Ascending aorta (tissue), 2 donors: ENCODE data around the gene SOX30. TPM values are rescaled to one million over a fixed set of nuclear protein-coding genes. Genes with fewer than 3 reads are reported as not detected.

Source experiments
- DNase-seq, 2 donors: peaks; one replicate each; pipeline ENCODE4 v3.0.0-alpha.2; 2019; ENCODE audit warnings: low spot score in 2 of 2
- H3K27ac ChIP-seq, 2 donors: fragments of 200-600 bp; sonication (generic); one replicate each; pipeline ENCODE4 v1.5.1; 2016 to 2017; ENCODE audit warnings: mild to moderate bottlenecking in 1 of 2
- H3K27me3 ChIP-seq: fragments of 200-600 bp; sonication (generic); one replicate; pipeline ENCODE4 v1.5.1; 2017
- H3K36me3 ChIP-seq, 2 donors: fragments of 200-600 bp; sonication (generic); one replicate each; pipeline ENCODE4 v1.5.1; 2016
- H3K4me1 ChIP-seq, 2 donors: fragments of 200-600 bp; sonication (generic); one replicate each; pipeline ENCODE4 v1.5.1; 2016 to 2017; ENCODE audit warnings: mild to moderate bottlenecking in 1 of 2
- H3K4me3 ChIP-seq, 2 donors: fragments of 200-600 bp; sonication (generic); one replicate each; pipeline ENCODE4 v1.5.1; 2016 to 2017; ENCODE audit warnings: mild to moderate bottlenecking in 1 of 2
- H3K9me3 ChIP-seq, 2 donors: fragments of 200-600 bp; sonication (generic); one replicate each; pipeline ENCODE4 v1.5.1; 2016
- CTCF ChIP-seq, 3 experiments: fragments of 200-600 bp in 2 of 3; fragments of 450-650 bp in 1 of 3; sonication (generic) in 2 of 3; IDR thresholded peaks; one replicate each; pipeline ENCODE4 v1.5.1; 2016 to 2019; ENCODE audit warnings: antibody characterized with exemption in 3 of 3, mild to moderate bottlenecking in 1 of 3, moderate library complexity in 1 of 3
- intact Hi-C: fragments of 100-400 bp; cut with DNase I; formaldehyde crosslinking; loops from one replicate; pipeline ENCODE4 v1.15.1; 2023
- total RNA-seq: library from RNA; depleted of rRNA; stranded (reverse); fragments of >200 nt; gene quantifications from one replicate; pipeline ENCODE4 v1.1.0, GENCODE V29; 2016

The SOX30 gene
- total RNA-seq, 1 donor from 2014 or later = not detected

GRCh38 chr5:157650991-157651611 lies 1.1 kb downstream of the SOX30 start:
- intact Hi-C loops = no loop called here
- peaks cover 0 to 10% of the 10 kb centered on the region in 2 donors for H3K9me3 ChIP-seq
- H3K4me1 ChIP-seq = no peaks in the 10 kb centered on the region
- peak overlapping the region in 1 of 2 donors; percentile 59 for H3K4me3 ChIP-seq
- no peak overlapping the region for H3K27ac ChIP-seq
- no peak for DNase-seq
- no peak for TF ChIP-seq CTCF (IDR thresholded peaks at IDR 0.05)
- no peaks in the 10 kb centered on the region for H3K36me3 ChIP-seq
- H3K27me3 ChIP-seq = no peaks in the 10 kb centered on the region

- H3K27me3 ChIP-seq = no peaks in the 10 kb centered on the region
- H3K27ac ChIP-seq = no peak overlapping the region
- no peaks in the 10 kb centered on the region for H3K36me3 ChIP-seq
- DNase-seq = no peak
- no peak for TF ChIP-seq CTCF (IDR thresholded peaks at IDR 0.05)
- H3K4me1 ChIP-seq = no peaks in the 10 kb centered on the region
- no peak overlapping the region for H3K4me3 ChIP-seq
- H3K9me3 ChIP-seq = no peaks in the 10 kb centered on the region
- intact Hi-C loops = no loop called here
These were observed 3.1 kb downstream of the SOX30 start for GRCh38 chr5:157649101-157649500.

GRCh38 chr5:157648275-157648990 lies 3.8 kb downstream of the SOX30 start:
- intact Hi-C loops = no loop called here
- no peak for DNase-seq
- no peaks in the 10 kb centered on the region for H3K4me1 ChIP-seq
- no peaks in the 10 kb centered on the region for H3K9me3 ChIP-seq
- H3K36me3 ChIP-seq = no peaks in the 10 kb centered on the region
- no peak overlapping the region for H3K27ac ChIP-seq
- no peaks in the 10 kb centered on the region for H3K27me3 ChIP-seq
- H3K4me3 ChIP-seq = no peak overlapping the region
- no peak for TF ChIP-seq CTCF (IDR thresholded peaks at IDR 0.05)

- Histone ChIP-seq H3K27ac (no peak overlapping the region), H3K4me3 (no peak overlapping the region), H3K9me3 (no peaks in the 10 kb centered on the region), H3K27me3 (no peaks in the 10 kb centered on the region), H3K36me3 (no peaks in the 10 kb centered on the region), H3K4me1 (no peaks in the 10 kb centered on the region)
- intact Hi-C loops = no loop called here
- no peak for TF ChIP-seq CTCF (IDR thresholded peaks at IDR 0.05)
- no peak for DNase-seq
These were observed 11.7 kb downstream of the SOX30 start for GRCh38 chr5:157640406-157641066.

GRCh38 chr5:157630341-157630740 lies 21.9 kb downstream of the SOX30 start:
- intact Hi-C loops = no loop called here
- no peak for TF ChIP-seq CTCF (IDR thresholded peaks at IDR 0.05)
- Histone ChIP-seq H3K27me3 (no peaks in the 10 kb centered on the region), H3K9me3 (no peaks in the 10 kb centered on the region), H3K27ac (no peak overlapping the region), H3K4me3 (no peak overlapping the region), H3K36me3 (no peaks in the 10 kb centered on the region), H3K4me1 (no peaks in the 10 kb centered on the region)
- DNase-seq = no peak
